H1 (cell line): ENCODE measurements around the gene AP5Z1. TPM values are rescaled to one million over a fixed set of nuclear protein-coding genes. Genes with fewer than 3 reads are reported as not detected.

Experiments
- CTCF ChIA-PET: fragments of 300-600 bp; sonication (Branson Sonifier 250); formaldehyde crosslinking; loops from one replicate; lab custom pipeline; 2021; ENCODE audit not compliant: partially characterized antibody; lab: Charles Lee
- POLR2A ChIA-PET: fragments of 300-600 bp; sonication (Branson Sonifier 250); formaldehyde crosslinking; loops from one replicate; lab custom pipeline; 2021; ENCODE audit warnings: inconsistent platforms; ENCODE audit not compliant: partially characterized antibody; lab: Charles Lee
- DNase-seq, 2 experiments: peaks; one replicate each; pipeline versions ENCODE4 v3.0.0 to v3.0.0-alpha.2; 2010 to 2022; ENCODE audit warnings: low spot score in 2 of 2, low read depth in 1 of 2, mixed read lengths in 1 of 2
- FAIRE-seq: peaks from 2 replicates; lab custom pipeline; 2011; peaks lifted over from hg19 to GRCh38; lab: Jason Lieb, UNC
- H2AFZ ChIP-seq: 2 replicates; pipeline ENCODE4 v1.8.1; 2012; ENCODE audit warnings: low read length, inconsistent platforms
- H2AK5ac ChIP-seq: 2 replicates; pipeline ENCODE4 v1.6.1; 2013; ENCODE audit warnings: low read depth, low read length
- H2BK120ac ChIP-seq: replicated peaks from 2 replicates; pipeline ENCODE3; 2013; ENCODE audit warnings: low read depth, low read length, inconsistent platforms
- H2BK12ac ChIP-seq: 2 replicates; pipeline ENCODE4 v1.6.1; 2013; ENCODE audit warnings: low read depth, low read length
- H2BK15ac ChIP-seq: 2 replicates; pipeline ENCODE4 v1.6.1; 2013; ENCODE audit warnings: low read length
- H2BK20ac ChIP-seq: 2 replicates; pipeline ENCODE4 v1.6.1; 2013; ENCODE audit warnings: low read length
- H2BK5ac ChIP-seq: 2 replicates; pipeline ENCODE4 v1.6.1; 2013; ENCODE audit warnings: low read depth, low read length
- H3K14ac ChIP-seq: 2 replicates; pipeline ENCODE4 v1.6.1; 2013; ENCODE audit warnings: inconsistent platforms; ENCODE audit not compliant: insufficient read length
- H3K18ac ChIP-seq: 2 replicates; pipeline ENCODE4 v1.6.1; 2013; ENCODE audit warnings: low read length; ENCODE audit errors: extremely low read depth
- H3K23ac ChIP-seq: 2 replicates; pipeline ENCODE4 v1.6.1; 2013; ENCODE audit warnings: inconsistent platforms; ENCODE audit not compliant: insufficient read length
- H3K23me2 ChIP-seq: 2 replicates; pipeline ENCODE4 v1.6.1; 2013; ENCODE audit warnings: low read depth, low read length
- H3K27ac ChIP-seq: 2 replicates; pipeline ENCODE4 v1.6.1; 2011; ENCODE audit warnings: low read depth, low read length, inconsistent platforms
- H3K27me3 ChIP-seq, 4 experiments: replicated peaks in 1 of 4; 1 replicate in 1 of 4; 2 replicates in 3 of 4; pipeline versions ENCODE4 v1.6.1 to v1.8.1; 2011 to 2013; ENCODE audit warnings: low read length in 3 of 4, mild to moderate bottlenecking in 3 of 4, inconsistent platforms in 2 of 4, mixed read lengths in 2 of 4, moderate library complexity in 1 of 4; ENCODE audit not compliant: control insufficient read depth in 3 of 4, insufficient read depth in 3 of 4; ENCODE audit errors: extremely low read depth in 1 of 4
- H3K36me3 ChIP-seq, 4 experiments: 2 replicates each; pipeline versions ENCODE4 v1.6.1 to v1.8.1; 2011 to 2013; ENCODE audit warnings: mild to moderate bottlenecking in 4 of 4, low read length in 3 of 4, moderate library complexity in 2 of 4, control low read depth in 1 of 4, inconsistent platforms in 1 of 4; ENCODE audit not compliant: insufficient read depth in 4 of 4, control insufficient read depth in 2 of 4
- H3K4ac ChIP-seq: replicated peaks from 2 replicates; pipeline ENCODE3; 2013; ENCODE audit warnings: low read length, low read depth, mixed read lengths, inconsistent platforms; ENCODE audit not compliant: insufficient read length
- H3K4me1 ChIP-seq, 4 experiments: replicated peaks in 1 of 4; 1 replicate in 1 of 4; 2 replicates in 3 of 4; pipeline versions ENCODE4 v1.6.1 to v1.8.1; 2011 to 2013; ENCODE audit warnings: low read length in 3 of 4, inconsistent platforms in 2 of 4, mixed read lengths in 1 of 4; ENCODE audit not compliant: insufficient read depth in 4 of 4, control insufficient read depth in 3 of 4
- H3K4me2 ChIP-seq, 2 experiments: 2 replicates each; pipeline versions ENCODE4 v1.6.1 to v1.8.1; 2011 to 2013; ENCODE audit warnings: low read depth in 2 of 2, low read length in 2 of 2, control low read depth in 1 of 2, inconsistent platforms in 1 of 2, mild to moderate bottlenecking in 1 of 2; ENCODE audit not compliant: insufficient read depth in 1 of 2
- H3K4me3 ChIP-seq, 4 experiments: fragments of 200-600, 300-600 bp in 1 of 4; sonication (generic), shearing (Covaris generic), sonication (Bioruptor Twin) in 1 of 4; 2 replicates each; pipeline versions ENCODE4 v1.5.1 to v1.8.1; 2011 to 2016; ENCODE audit warnings: low read length in 4 of 4, low read depth in 3 of 4, control low read depth in 2 of 4, inconsistent platforms in 2 of 4, mild to moderate bottlenecking in 2 of 4, mixed read lengths in 1 of 4, moderate library complexity in 1 of 4; ENCODE audit not compliant: insufficient read depth in 2 of 4; ENCODE audit errors: extremely low read depth in 1 of 4
- H3K56ac ChIP-seq: replicated peaks from 2 replicates; pipeline ENCODE3; 2013; ENCODE audit warnings: low read depth, mild to moderate bottlenecking, mixed read lengths, low read length, inconsistent platforms; ENCODE audit not compliant: insufficient read length
- H3K79me1 ChIP-seq: 2 replicates; pipeline ENCODE4 v1.6.1; 2013; ENCODE audit warnings: low read depth, low read length, control low read depth
- H3K79me2 ChIP-seq, 2 experiments: 2 replicates each; pipeline versions ENCODE4 v1.6.1 to v1.8.1; 2012 to 2013; ENCODE audit warnings: low read length in 2 of 2, mild to moderate bottlenecking in 2 of 2, inconsistent platforms in 1 of 2; ENCODE audit not compliant: insufficient read depth in 2 of 2, control insufficient read depth in 1 of 2
- H3K9ac ChIP-seq, 4 experiments: replicated peaks in 1 of 4; 1 replicate in 1 of 4; 2 replicates in 3 of 4; pipeline versions ENCODE4 v1.6.1 to v1.8.1; 2011 to 2013; ENCODE audit warnings: low read depth in 3 of 4, low read length in 3 of 4, control low read depth in 2 of 4, mild to moderate bottlenecking in 2 of 4, moderate library complexity in 2 of 4, inconsistent platforms in 1 of 4; ENCODE audit errors: extremely low read depth in 1 of 4
- H3K9me3 ChIP-seq, 2 experiments: 2 replicates each; pipeline versions ENCODE4 v1.6.1 to v1.8.1; 2012 to 2013; ENCODE audit warnings: mild to moderate bottlenecking in 2 of 2, moderate library complexity in 2 of 2, control low read depth in 1 of 2, inconsistent platforms in 1 of 2, low read depth in 1 of 2, low read length in 1 of 2, mixed read lengths in 1 of 2; ENCODE audit not compliant: insufficient read depth in 2 of 2
- H4K20me1 ChIP-seq, 2 experiments: replicated peaks in 1 of 2; 2 replicates each; pipeline versions ENCODE3 to v1.8.1; 2011 to 2013; ENCODE audit warnings: inconsistent platforms in 2 of 2, low read length in 2 of 2, mild to moderate bottlenecking in 1 of 2; ENCODE audit not compliant: insufficient read depth in 2 of 2, control insufficient read depth in 1 of 2
- H4K5ac ChIP-seq: 2 replicates; pipeline ENCODE4 v1.6.1; 2013; ENCODE audit warnings: low read length, low read depth, mixed read lengths, inconsistent platforms; ENCODE audit not compliant: insufficient read length
- H4K8ac ChIP-seq: 2 replicates; pipeline ENCODE4 v1.8.0; 2013; ENCODE audit warnings: mild to moderate bottlenecking, moderate library complexity, low read length, inconsistent platforms; ENCODE audit not compliant: insufficient read depth; ENCODE audit errors: extremely low read depth
- H4K91ac ChIP-seq: replicated peaks from 2 replicates; pipeline ENCODE3; 2013; ENCODE audit warnings: low read length, mixed read lengths, inconsistent platforms; ENCODE audit not compliant: insufficient read length
- CBX5 ChIP-seq: fragments of 300-800, 300-1000 bp; sonication (generic); IDR thresholded peaks from 2 replicates; pipeline ENCODE4 v1.7.1; 2016; ENCODE audit warnings: antibody characterized with exemption, low read length, low read depth
- CEBPB ChIP-seq: IDR thresholded peaks from 2 replicates; pipeline ENCODE4 v1.6.1; 2012; ENCODE audit warnings: low read depth, low read length
- WGBS, 2 experiments: shearing (Covaris generic) in 1 of 2; methylation state at CpG; one replicate each; pipeline versions ENCODE4 v1.1.6 to v1.1.7; 2013 to 2015; ENCODE audit warnings: low lambda C conversion rate in 2 of 2, mixed read lengths in 2 of 2, inconsistent platforms in 1 of 2, low coverage in 1 of 2, missing lambda C conversion rate in 1 of 2; ENCODE audit not compliant: insufficient replicate concordance in 2 of 2, insufficient coverage in 1 of 2, insufficient read length in 1 of 2; ENCODE audit errors: extremely low coverage in 1 of 2, missing lambda C conversion rate in 1 of 2; 5-methylcytosine and 5-hydroxymethylcytosine counted together
- polyA plus RNA-seq, 7 experiments: library from polyadenylated mRNA; depleted of rRNA in 3 of 7; stranded (reverse) in 5 of 7; unstranded in 2 of 7; fragments of >200 nt in 5 of 7; fragments of 200-250 nt in 2 of 7; gene quantifications; 1 replicate in 5 of 7; 2 replicates in 1 of 7; 4 replicates in 1 of 7; pipeline versions ENCODE4 v1.2.1 to v1.2.3, GENCODE V29; 2011 to 2013; ENCODE audit warnings: missing spikeins in 2 of 7, mixed read lengths in 2 of 7
- total RNA-seq: library from RNA; stranded (reverse); fragmentation: NEBNext Ultra II Directional; extraction: Animal tissue kit (Norgen Biotek cat#: 25700); gene quantifications from 2 replicates; pipeline ENCODE4 v1.2.1, GENCODE V29; 2021

AP5Z1 gene
- total and polyA plus RNA-seq, 2 of the 8 experiments (the other 6 are each of a cell fraction or from before 2014, with no cell fraction given): 24.0 to 24.7 TPM

DNA sequence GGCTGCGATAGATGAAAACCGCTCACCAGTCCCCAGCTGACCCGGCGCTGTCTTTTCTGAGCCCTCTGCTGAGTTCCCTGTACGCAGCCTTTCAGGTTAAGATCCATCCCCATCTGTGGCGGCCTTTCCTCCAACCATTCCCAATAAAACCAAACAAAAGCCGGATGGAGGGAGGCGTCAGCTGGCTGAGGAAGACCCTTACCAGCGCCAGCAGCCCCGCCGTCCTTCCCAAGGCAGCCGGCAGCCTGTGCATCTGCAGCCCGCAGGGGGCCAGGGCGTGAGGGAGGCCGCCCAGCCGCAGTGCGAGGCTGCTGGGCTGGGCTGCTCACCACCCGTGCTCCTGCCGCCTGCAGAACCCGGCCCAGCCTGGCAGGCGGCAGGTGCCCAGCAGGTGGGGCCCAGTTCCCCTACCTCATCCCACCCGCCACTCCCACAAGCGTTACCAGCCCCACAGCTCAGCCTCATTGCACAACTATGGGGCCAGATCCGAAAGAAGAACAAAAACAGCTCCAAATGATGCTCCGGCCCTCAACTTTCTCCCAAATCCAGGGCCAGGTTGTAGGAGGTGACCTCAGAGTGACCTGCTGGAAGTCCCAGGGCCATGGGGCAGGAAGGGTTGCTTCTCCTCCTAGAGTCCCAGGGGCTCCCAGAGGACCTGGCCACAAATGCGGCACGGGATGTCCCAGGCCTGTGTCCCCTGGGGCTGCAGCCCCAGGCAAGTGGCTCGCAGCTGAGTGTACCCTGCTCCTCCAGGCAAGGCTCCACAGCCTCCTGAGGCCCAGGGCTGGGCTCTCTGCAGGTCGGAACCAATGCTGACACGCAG lies 62.6 kb downstream of the AP5Z1 start:
- ChIA-PET POLR2A (no interaction called here), CTCF (interaction anchor here (1.2 to 1.9 kb wide), 5 partner anchors 8 to 222 kb away, joined by 3 to 10 read pairs (median 4); partner anchors contain the start of gene RADIL)

More for the DNA sequence above, 62.6 kb downstream of the AP5Z1 start:
- 78% methylated on average over 18 of the region's 30 CpGs; no CpG with 5 or more reads in 1 of the 2 experiments for WGBS, 2 experiments
- Histone ChIP-seq H4K20me1 (peaks cover 0 to 6% of the 10 kb centered on the region in 2 experiments), H2AK5ac (no peak overlapping the region), H3K9me3 (no peaks in the 10 kb centered on the region), H3K56ac (no peak overlapping the region), H3K27me3 (no peaks in the 10 kb centered on the region), H3K27ac (no peak overlapping the region), H4K8ac (peak overlapping the region; percentile 11; the same call in 1 of the 2 replicates), H3K4me1 (peaks cover 0 to 4% (median 0%) of the 10 kb centered on the region in 4 experiments; a peak in 1 of 7 replicates), H3K9ac (no peak overlapping the region), H3K36me3 (no peaks in the 10 kb centered on the region), H4K91ac (no peak overlapping the region), H2BK5ac (no peak overlapping the region), H2BK15ac (no peak overlapping the region), H2BK20ac (no peak overlapping the region), H3K14ac (no peak overlapping the region), H3K4me3 (no peak overlapping the region), H2BK120ac (no peak overlapping the region), H3K23ac (no peak overlapping the region), H2AFZ (no peak overlapping the region), H3K4me2 (no peak overlapping the region), H2BK12ac (no peak overlapping the region), H3K18ac (no peak overlapping the region; the same call in 1 of the 2 replicates), H3K79me1 (no peaks in the 10 kb centered on the region), H3K79me2 (no peaks in the 10 kb centered on the region), H3K4ac (no peak overlapping the region), H4K5ac (no peak overlapping the region), H3K23me2 (peaks cover 2% of the 10 kb centered on the region; the same call in 1 of the 2 replicates)
- TF ChIP-seq CEBPB (0 out of 2 replicates have a peak, but pooled peaks have one; percentile 50), CBX5 (no peak)
- FAIRE-seq (no peak), DNase-seq (peak in 1 of 2 experiments; percentile 50)
